Body of pancreas (tissue), 4 donors: ENCODE measurements around the gene TRIM17. TPM values are rescaled to one million over a fixed set of nuclear protein-coding genes. Genes with fewer than 3 reads are reported as not detected.

ENCODE experiments used
- ATAC-seq: fragments of 150-250 bp; one replicate; pipeline ENCODE4 v1.9.1; 2016
- DNase-seq, 4 donors: peaks; one replicate each; pipeline ENCODE4 v3.0.0-alpha.2; 2019
- H3K27ac ChIP-seq, 4 donors: fragments of 200-600 bp; sonication (generic); 1 replicate in 3 of 4; 2 replicates in 1 of 4; pipeline versions ENCODE4 v1.5.1 to v1.6.1; 2016 to 2019; ENCODE audit warnings: mild to moderate bottlenecking in 1 of 4, mixed read lengths in 1 of 4, moderate library complexity in 1 of 4
- H3K27me3 ChIP-seq, 2 donors: fragments of 200-600 bp; sonication (generic); one replicate each; pipeline ENCODE4 v1.6.0; 2016; ENCODE audit warnings: mild to moderate bottlenecking in 1 of 2
- H3K36me3 ChIP-seq, 2 donors: fragments of 200-600 bp; sonication (generic); replicated peaks in 1 of 2; 2 replicates each; pipeline ENCODE4 v1.5.1; 2016; ENCODE audit warnings: low read depth in 2 of 2; ENCODE audit not compliant: insufficient read depth in 1 of 2
- H3K4me1 ChIP-seq: fragments of 200-600 bp; sonication (generic); one replicate; pipeline ENCODE4 v1.6.0; 2016
- H3K4me3 ChIP-seq, 2 donors: fragments of 200-600 bp; sonication (generic); 1 replicate in 1 of 2; 2 replicates in 1 of 2; pipeline ENCODE4 v1.5.1; 2016 to 2019
- H3K9me3 ChIP-seq, 3 donors: fragments of 200-600 bp; sonication (generic); 1 replicate in 2 of 3; 2 replicates in 1 of 3; pipeline ENCODE4 v1.5.1; 2016
- CTCF ChIP-seq, 7 experiments: fragments of 450-650 bp in 4 of 7; fragments of 200-600 bp in 3 of 7; sonication (generic) in 3 of 7; IDR thresholded peaks; one replicate each; pipeline ENCODE4 v1.5.1; 2016 to 2019; ENCODE audit warnings: antibody characterized with exemption in 7 of 7
- POLR2A ChIP-seq, 3 donors: fragments of 450-650 bp; IDR thresholded peaks; one replicate each; pipeline ENCODE4 v1.6.1; 2016; ENCODE audit warnings: antibody characterized with exemption in 3 of 3, mild to moderate bottlenecking in 2 of 3
- WGBS, 2 donors: methylation state at CpG; one replicate each; pipeline ENCODE4 v1.1.5; 2017; 5-methylcytosine and 5-hydroxymethylcytosine counted together
- intact Hi-C: fragments of 100-400 bp; cut with DNase I; formaldehyde crosslinking; loops from one replicate; pipeline ENCODE4 v1.15.1; 2023
- total RNA-seq, 2 donors: library from RNA; depleted of rRNA; stranded (reverse); fragments of >200 nt; gene quantifications; one replicate each; pipeline ENCODE4 v1.1.0, GENCODE V29; 2016

Gene TRIM17
- total RNA-seq, 2 donors from 2014 or later = 1.0 TPM; not detected in 1

GRCh38 chr1:228360533-228361313, 55.9 kb downstream of the TRIM17 start:
- intact Hi-C loops = no loop called here
- peak; percentile 94 for ATAC-seq
- DNase-seq = peak; percentile 78 to 91 (median 90)
- no peaks in the 10 kb centered on the region for H3K9me3 ChIP-seq
- TF ChIP-seq CTCF (IDR thresholded peaks at IDR 0.05) (peak in 1 of 7 experiments; percentile 5), POLR2A (IDR thresholded peaks at IDR 0.05) (peak in 2 of 3 donors; percentile 27 to 28)
- no peaks in the 10 kb centered on the region for H3K27me3 ChIP-seq
- H3K27ac ChIP-seq = peak overlapping the region; percentile 45 to 71 (median 62)
- H3K4me1 ChIP-seq = peaks cover 18% of the 10 kb centered on the region
- WGBS, 2 donors = 63% methylated on average over 19 of the region's 19 CpGs; no CpG with 5 or more reads in 1 of the 2 donors
- no peak overlapping the region for H3K4me3 ChIP-seq
- no peaks in the 10 kb centered on the region for H3K36me3 ChIP-seq

- TF ChIP-seq POLR2A (IDR thresholded peaks at IDR 0.05) (no peak), CTCF (IDR thresholded peaks at IDR 0.05) (no peak)
- no peak for DNase-seq
- H3K27me3 ChIP-seq = no peaks in the 10 kb centered on the region
- H3K36me3 ChIP-seq = no peaks in the 10 kb centered on the region
- peaks cover 18% of the 10 kb centered on the region for H3K4me1 ChIP-seq
- ATAC-seq = no peak
- peak overlapping the region in 3 of 4 donors; percentile 62 to 71 (median 62) for H3K27ac ChIP-seq
- intact Hi-C loops = no loop called here
- no peaks in the 10 kb centered on the region for H3K9me3 ChIP-seq
- H3K4me3 ChIP-seq = no peak overlapping the region
- 89% methylated on average over 39 to 41 of the region's 45 CpGs for whole genome bisulfite sequencing, 2 donors
Measured at GRCh38 chr1:228359613-228360532, 56.8 kb downstream of the TRIM17 start.

GRCh38 chr1:228358764-228359612, 57.7 kb downstream of the TRIM17 start:
- no peak for TF ChIP-seq CTCF (IDR thresholded peaks at IDR 0.05)
- WGBS, 2 donors = 90 to 95% methylated on average over 7 to 19 of the region's 19 CpGs
- Histone ChIP-seq H3K9me3 (no peaks in the 10 kb centered on the region), H3K36me3 (no peaks in the 10 kb centered on the region), H3K4me3 (no peak overlapping the region), H3K4me1 (peaks cover 18% of the 10 kb centered on the region), H3K27ac (no peak overlapping the region), H3K27me3 (no peaks in the 10 kb centered on the region)
- intact Hi-C loops = no loop called here
- ATAC-seq = no peak
- no peak for DNase-seq

- no peaks in the 10 kb centered on the region for H3K27me3 ChIP-seq
- intact Hi-C loops = no loop called here
- WGBS, 2 donors = 49 to 67% methylated on average over 4 of the region's 4 CpGs
- no peaks in the 10 kb centered on the region for H3K9me3 ChIP-seq
- DNase-seq (no peak), ATAC-seq (no peak)
- peaks cover 18% of the 10 kb centered on the region for H3K4me1 ChIP-seq
- no peak overlapping the region for H3K4me3 ChIP-seq
- TF ChIP-seq POLR2A (IDR thresholded peaks at IDR 0.05) = no peak
- TF ChIP-seq CTCF (IDR thresholded peaks at IDR 0.05) = no peak
- no peak overlapping the region for H3K27ac ChIP-seq
- H3K36me3 ChIP-seq = no peaks in the 10 kb centered on the region
Measured at GRCh38 chr1:228358039-228358763, 58.5 kb downstream of the TRIM17 start.
